Activated CD8-positive, alpha-beta memory T cell treated with anti-CD3 and anti-CD28 coated beads for 48 hours (primary cell): ENCODE data around the gene WDFY2.
"Not testable (repeated sequence)": the region's sequence is repeated elsewhere in the genome, so short reads cannot be mapped to it uniquely, and the experiment has no call there.

Source experiments
- DNase-seq, 3 experiments: peaks; one replicate each; pipeline ENCODE4 v3.0.0-alpha.2; 2020; ENCODE audit warnings: low read depth in 2 of 3, low spot score in 2 of 3

Gene WDFY2, protein sequence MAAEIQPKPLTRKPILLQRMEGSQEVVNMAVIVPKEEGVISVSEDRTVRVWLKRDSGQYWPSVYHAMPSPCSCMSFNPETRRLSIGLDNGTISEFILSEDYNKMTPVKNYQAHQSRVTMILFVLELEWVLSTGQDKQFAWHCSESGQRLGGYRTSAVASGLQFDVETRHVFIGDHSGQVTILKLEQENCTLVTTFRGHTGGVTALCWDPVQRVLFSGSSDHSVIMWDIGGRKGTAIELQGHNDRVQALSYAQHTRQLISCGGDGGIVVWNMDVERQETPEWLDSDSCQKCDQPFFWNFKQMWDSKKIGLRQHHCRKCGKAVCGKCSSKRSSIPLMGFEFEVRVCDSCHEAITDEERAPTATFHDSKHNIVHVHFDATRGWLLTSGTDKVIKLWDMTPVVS

DNA sequence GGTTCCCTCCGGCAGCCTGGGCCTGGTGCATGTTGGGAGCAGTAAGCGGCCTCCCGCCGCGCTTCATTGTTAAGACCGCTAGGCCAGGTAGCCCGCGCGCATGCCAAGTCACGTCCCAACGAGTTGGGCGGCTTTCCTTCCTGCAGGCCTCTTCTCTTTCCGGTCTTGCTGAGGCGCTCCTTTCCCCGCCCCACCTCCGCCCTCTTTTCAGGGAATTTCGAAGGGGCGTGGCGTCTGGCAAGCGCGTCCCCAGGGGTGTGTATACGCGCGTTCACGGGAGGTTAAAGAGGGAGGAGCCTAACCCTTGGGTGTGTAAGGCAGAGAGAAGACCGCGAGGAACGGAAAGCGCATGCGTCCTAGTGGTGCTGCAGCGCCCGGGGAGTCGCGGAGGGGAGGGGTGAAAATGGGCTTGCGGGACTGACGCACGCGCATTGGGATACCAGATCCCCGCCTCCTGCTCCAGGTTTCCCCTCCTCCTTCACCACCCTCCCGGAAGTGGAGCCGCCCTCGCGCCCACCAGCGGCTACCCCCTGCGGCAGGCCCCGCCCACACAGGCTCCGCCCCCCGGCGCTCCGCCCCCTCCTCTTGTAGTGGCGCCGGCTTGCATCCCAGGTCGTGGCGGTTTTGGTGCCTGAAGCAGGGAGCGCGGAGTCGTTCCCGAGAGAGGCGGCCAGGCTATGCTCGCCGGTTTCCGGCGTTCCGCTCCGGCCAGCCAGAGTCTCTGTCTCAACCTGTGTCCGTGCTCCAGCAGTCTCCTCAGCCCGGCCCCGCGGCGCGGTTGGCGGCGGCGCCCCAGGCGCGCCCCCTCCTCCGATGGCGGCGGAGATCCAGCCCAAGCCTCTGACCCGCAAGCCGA, at the start of gene WDFY2:
Gene WDFY2, plus strand, starts transcription at position 588 of the 856 bp plus-strand sequence. Its CDS starts 226 bp downstream, at position 814.
- DNase-seq, result peak; percentile 97 to 98 (median 98)

DNA sequence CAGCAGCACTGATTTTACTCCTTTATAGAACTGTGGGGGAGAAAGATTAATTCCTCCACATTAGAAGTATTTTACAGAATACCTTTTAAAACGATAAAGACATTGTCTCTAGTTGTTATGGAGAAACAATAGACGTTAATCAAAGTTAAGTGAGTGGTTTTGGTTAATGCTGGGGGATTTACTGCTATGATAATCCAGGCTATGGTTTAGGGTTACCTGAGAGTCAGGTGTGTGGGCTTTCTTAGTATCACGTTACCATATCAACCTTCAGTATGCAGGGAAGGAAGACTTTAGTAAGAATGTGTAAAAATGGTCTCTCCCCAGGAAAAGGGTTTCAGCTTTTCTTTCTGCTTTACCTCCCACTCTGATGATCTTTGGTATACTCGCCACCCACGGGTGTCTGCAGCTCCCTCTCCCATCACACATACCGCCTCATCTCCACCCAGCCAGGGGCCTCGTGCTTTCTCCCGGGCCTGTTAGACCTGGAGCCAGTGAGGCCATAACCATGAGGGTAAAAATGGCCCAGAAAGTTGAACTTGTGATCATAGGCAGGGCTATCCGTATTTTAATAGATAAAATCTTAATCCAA, 45.6 kb upstream of the WDFY2 start:
- no peak for DNase-seq

DNA sequence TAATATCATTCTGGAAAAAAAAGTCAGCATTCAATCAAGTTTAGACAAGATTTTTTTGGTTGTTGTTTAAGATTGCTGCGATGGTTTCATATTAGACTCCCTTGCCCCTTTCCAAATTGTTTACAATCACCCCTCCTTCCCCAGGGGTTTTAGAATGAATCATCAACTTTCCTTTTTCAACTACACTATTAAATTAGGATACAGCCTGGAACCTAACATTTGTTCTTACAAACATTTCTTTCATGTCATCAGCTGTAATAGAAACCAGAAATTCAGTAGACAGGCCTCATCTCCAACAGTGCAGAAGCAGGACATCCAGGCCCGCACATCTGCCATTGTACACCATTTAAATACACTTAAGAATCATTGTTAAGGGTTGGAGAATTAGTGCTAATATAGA, 44.4 kb upstream of the WDFY2 start:
- DNase-seq, result no peak

DNA sequence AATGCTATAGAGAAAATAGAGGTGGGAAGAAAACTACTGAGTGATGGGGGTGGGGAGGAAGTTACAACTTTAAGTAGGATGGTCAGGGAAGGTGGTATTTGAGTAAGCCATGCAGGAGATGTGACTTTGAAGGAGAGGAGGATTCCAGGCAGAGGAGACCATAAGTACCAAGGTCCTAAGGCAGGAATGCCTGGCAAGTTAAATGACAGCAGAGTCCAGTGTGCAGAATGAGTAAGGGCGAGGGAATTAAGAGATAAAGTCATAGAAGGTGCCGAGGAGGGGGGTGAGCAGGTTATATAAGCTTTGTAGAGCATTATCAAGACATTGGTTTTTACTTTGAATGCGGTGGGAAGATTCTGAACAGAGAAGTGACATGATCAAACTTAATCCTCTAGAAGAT, 43.2 kb upstream of the WDFY2 start:
- DNase-seq, result no peak

DNA sequence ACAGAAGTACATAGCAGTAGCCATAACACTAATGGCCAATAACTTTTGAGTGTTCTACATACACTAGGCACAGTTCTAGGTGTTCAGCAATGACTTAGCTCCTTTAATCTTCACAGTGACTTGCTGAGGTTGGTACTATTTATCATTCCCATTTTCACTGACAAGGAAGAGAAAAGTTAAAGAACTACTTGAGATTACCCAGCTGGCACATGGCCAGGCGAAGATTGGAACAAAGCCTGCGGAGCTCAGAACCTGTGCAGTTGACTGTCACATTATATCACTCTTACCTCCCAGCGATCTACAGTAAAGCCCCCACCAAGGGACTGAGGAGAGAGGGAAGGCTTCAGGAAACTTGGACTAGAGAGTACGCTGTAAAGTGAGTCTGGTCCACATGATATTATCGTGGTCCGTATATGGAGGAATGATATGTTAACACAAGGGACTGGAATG, 42.4 kb upstream of the WDFY2 start:
- no peak for DNase-seq

DNA sequence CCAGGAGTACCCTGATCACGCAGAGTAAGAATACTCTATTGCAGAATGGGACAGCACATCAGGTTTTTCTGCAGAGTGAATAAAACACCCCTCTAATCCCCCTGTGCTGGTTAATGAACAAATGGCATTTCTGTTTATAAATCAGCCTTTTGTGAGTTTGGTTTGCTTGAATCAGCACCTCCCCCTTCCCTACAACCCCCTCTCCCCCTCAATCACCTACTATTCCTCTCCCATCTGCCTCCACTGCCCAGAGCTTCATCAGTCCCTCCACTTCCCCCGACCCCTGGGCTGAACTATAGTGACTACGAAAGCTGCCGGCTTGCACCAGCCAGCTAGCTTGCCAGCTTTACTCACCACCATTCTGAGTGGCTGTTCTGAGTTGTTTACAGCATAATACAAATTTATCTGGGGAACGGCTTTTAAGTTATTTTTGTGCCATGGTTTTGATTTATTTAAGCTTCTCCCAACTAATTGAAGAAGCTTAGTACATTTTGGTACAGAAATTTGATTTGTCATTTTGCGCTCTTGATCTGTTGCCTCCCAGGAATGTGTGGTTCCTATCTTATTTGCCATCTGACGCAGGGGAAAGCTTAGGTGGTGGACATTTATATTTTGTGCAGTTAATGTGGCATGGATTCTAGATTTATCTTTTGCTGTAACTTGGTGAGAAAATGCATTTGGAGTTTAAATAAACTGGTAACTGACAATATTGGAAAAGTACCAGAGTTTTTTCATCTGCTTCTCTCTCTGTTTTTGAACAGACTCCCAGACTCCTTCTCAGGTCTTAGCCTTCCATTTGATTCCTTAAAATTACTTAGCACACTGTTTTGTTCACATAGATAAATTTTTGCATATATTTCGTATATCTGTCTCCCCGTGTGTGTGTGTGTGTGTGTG, 41.7 kb upstream of the WDFY2 start:
- no peak for DNase-seq

DNA sequence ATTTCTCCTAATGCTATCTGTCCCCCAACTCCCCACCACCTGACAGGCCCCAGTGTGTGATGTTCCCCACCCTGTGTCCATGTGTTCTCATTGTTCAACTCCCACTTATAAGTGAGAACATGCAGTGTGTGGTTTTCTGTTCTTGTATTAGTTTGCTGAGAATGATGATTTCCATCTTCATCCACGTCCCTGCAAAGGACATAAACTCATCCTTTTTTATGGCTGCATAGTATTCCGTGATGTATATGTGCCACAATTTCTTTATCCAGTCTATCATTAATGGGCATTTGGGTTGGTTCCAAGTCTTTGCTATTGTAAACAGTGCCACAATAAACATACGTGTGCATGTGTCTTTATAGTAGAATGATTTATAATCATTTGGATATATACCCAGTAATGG, 38.8 kb upstream of the WDFY2 start:
- not testable (repeated sequence) for DNase-seq

DNA sequence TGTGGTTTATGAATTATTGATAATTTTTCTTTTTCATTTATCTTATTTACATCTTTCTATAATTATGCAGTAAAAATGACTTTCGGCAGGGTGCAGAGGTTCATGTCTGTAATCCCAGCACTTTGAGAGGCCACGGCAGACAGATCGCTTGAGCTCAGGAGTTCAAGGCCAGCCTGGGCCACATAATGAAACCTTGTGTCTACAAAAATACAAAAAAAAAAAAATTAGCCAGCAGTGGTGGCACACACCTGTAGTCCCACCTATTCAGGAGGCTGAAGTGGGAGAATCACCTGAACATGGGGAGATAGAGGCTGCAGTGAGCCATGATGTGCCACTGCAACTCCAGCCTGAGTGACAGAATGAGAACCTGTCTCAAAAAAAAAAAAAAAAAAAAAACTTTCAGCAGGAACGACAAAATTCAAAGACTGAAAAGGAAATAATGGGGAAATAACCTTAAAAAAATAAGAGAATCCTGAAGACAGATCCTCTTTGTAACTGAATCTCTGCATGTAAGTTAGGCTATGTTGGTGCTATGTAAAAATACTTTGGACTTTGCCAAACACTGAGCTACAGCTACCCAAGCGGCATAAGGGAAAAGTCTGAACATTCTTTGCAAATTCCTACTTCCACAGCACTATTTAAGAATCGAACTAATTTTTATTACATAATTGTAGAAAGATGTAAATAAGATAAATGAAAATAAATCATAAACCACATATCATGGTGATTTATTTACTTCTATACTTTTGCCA, 36.7 kb upstream of the WDFY2 start:
- no peak for DNase-seq

DNA sequence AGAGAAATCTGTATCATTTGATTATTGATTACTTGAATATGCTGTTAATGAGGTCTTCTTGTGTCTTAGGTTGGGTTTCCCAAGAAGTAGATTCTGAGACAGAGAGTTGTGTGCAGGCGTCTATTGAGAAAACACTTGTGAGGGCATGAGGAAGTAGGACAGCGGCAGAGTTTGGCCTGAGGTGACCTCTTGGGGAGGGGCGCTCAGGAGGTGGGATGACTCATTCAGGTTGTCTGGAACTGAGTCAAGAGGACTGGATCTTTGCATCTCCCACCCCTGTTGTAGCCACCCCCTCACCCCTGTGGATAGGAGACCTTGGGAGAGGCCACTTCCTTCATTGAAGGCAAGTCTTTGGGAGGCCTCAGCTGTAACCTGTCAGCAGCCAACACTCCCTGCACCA, 35.2 kb upstream of the WDFY2 start:
- DNase-seq, result no peak

DNA sequence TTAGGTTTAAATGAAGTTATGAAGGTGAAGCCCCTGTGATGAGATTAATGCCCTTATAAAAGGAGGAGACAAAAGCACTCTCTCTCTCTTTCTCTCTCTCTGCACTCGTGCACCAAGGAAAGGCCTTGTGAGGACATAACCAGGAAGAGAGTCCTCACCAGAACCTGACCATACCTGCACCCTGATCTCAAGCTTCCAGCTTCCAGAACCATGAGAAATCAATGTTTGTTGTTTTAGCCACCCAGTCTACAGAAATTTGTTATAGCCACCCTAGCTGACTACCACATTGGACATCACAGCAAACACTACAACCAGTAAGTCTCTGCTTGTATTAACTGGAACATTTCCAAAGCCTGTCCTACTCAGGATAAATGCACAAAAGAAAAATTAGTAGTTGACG, 34.7 kb upstream of the WDFY2 start:
- no peak for DNase-seq

DNA sequence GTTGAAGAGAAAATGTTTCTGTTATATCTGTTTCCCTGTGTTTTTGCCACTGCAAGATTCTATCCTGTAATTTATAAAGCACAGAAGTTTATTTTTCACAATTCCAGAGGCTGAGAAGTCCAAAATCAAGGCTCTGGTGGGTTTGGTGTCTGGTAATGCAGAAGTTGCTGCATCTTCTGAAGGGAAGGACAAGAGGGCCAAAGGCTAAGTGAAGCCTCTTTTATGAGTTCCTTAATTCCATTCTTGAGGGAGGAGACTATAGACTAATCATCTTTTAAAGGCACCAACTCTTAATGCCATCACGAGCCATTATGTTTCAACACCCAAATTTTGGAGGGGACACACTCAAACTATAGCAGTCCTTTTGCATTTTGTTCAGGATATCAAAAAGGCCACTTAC, 34.1 kb upstream of the WDFY2 start:
- DNase-seq, result no peak

DNA sequence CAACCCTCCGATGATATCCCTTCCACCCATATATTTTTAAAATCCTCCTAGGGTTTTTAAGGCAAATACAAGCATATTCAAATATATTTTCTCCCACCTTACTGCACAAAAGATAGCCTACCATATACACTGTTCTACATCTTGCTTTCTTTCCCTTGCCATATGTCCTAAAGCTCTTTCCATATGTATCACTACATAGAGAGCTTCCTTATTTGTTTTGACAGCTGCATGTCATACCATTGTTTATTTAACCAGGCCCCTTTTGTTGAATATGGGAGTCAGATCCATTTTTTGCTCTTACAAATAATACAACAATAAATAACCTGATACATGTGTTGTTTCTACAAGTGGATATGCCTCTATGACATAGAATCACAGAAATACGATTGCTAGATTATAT, 32.8 kb upstream of the WDFY2 start:
- DNase-seq, result no peak

DNA sequence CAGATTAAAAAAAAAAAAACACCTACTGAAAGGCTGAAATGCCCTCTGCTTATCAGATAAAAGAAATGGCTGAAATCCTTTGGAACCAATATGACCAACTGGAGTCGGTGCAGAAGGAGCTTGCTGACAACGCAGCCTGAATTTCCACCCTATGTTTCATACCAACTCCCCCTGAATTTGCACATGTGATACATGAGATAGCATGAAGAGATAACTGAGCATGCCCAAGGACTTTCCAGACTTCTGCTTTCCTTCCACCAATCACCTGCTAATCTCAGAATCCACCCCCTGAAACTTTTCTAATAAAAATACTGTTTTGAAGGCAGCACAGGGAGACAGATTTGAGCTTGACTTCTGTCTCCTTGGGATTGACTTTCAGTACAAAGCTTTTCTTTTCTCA, 32.2 kb upstream of the WDFY2 start:
- DNase-seq, result no peak

DNA sequence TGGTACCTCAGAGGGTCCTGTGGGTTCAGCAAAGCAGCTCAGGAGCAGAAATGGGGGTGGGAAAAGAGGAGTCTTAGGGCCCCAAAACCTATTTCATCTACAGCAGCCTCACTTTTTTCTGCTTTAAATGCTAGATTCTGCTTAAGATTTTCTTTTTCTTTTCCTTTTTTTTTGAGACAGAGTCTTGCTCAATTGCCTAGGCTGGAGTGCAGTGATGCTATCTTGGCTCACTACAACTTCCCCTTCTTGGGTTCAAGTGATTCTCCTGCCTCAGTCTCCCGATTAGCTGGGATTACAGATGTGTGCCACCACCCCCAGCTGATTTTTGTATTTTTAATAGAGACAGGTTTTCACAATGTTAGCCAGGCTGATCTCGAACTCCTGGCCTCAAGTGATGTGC, 30.7 kb upstream of the WDFY2 start:
- no peak for DNase-seq

DNA sequence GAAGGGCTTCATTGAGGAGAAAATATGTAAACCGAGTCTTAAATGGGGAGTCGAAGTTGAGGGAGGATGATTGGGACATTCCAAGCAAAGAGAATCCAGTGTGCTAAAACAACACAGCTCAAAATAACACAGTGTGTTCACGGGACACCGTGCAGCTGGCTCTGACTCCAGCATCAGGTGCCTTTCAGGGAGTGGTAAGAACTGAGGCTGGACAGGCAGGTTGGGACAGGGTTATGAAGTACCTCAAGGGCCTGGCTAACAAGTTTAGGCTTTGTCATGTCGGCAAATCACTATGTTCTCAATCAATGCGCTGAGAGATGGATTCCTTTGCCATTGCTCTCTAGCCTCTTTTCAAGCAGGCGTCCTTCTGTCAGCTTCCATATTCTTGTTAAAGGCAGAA, 27.5 kb upstream of the WDFY2 start:
- DNase-seq, result no peak

DNA sequence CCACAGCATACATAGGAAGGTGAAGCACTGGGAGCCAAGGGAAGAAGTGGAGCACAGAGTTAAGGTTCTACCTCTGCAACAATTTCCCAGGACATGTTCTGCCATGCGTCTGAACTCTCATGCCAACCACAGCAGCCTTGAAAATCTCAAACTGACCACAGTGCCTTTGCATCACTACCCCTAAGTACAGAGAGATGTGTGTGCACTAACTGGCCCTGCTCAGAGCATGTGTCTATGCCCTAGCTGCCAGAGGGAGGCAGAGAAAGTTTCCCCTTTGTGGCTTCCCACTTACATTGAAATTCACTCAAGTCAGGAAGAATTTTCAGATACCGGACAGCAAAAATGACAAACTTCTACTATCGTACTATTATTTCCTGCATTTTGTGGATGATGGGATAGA, 26.8 kb upstream of the WDFY2 start:
- no peak for DNase-seq

DNA sequence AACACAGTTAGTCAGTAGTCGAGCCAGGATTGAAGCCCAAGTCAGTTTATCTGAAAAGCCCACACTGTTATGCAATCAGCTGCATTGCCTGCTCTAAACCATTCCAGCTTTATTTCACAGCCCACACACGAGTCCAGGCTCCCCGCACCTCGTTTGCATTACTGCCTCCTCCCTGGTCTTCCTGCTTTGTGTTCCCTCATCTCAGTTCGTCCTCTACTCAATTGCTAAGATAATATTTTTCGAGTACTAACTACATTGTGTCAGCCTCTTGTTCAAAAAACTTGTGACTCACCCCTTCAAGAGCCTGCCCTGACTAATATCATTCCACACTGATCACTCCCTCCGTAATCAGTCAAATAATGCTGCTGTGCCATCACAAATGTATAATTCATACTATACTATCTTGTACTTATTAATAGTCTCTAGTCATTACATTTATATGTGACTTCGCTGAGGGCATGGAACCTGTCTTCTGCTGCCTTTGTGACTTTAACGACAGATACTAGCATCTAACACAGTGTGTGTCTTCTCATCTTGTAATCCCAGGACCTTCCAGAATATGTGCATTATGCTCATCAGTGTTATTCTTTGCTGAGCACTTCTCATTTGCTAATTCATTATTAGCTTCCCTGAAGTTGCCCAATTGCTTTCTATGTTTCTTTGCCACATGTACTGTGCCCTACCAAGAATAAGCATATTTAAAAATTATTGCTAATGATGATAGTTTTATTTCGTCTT, 26.2 kb upstream of the WDFY2 start:
- no peak for DNase-seq

DNA sequence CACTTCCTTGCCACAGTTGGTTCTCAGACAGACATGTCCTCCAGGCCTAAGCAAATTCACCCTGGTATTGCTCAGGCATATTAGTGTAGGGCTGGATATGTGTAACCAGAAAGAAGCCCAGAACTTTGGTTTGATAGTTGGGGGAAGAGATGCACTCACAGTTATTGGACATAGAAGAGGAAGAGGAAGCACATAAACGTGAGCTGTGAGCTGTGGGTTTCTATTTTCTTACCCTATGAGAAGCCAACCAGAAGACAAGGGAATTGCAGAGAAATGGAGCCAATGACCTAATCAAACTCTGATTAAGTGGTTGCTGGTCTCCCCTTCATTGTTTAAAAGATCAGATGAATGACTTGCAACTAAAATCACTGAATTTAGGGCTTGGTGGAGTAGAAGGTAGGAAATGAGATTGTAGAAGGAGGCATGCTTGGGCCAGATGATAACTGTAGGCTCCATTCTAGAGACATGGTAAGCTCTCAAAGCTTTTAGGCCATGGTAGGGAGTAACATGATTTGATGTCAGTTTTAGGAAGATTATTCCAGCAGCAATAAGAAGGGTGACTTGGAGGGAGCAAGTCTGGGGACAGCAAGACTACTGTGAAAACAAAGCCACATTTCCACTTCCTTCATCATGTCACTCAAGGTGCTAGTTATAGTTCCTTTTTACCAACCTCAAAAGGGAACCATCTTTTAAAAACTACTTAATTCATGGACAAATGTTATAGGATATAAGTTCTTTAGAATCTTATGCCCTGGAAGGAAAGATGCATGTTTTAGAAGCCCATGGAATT, 24.1 kb upstream of the WDFY2 start:
- DNase-seq, result no peak
